Stimulated activated memory B cell treated with anti-CD40 and anti-IgM and Interleukin-4, amounts not matched to agents 10 μg/mL and 1 μg/mL and 100 μg/mL, for 72 hours (primary cell): Measurements from ENCODE around the gene SENP7.
"Not testable (repeated sequence)": the region's sequence is repeated elsewhere in the genome, so short reads cannot be mapped to it uniquely, and the experiment has no call there.

Experiments used
- ATAC-seq: fragments of 150-1000 bp; cut with Tn5 transposase; 2 replicates; pipeline ENCODE4 v1.10.0; 2021
- H3K27ac Mint-ChIP-seq: one replicate; pipeline ENCODE4 v1.8.0; 2022; ENCODE audit warnings: mild to moderate bottlenecking, mixed read lengths
- H3K27me3 Mint-ChIP-seq: one replicate; pipeline ENCODE4 v1.8.0; 2022; ENCODE audit warnings: mixed read lengths
- H3K36me3 Mint-ChIP-seq: one replicate; pipeline ENCODE4 v1.8.0; 2022; ENCODE audit warnings: mixed read lengths
- H3K4me1 Mint-ChIP-seq: one replicate; pipeline ENCODE4 v1.8.0; 2022; ENCODE audit warnings: mixed read lengths
- H3K4me3 Mint-ChIP-seq: one replicate; pipeline ENCODE4 v1.8.0; 2022; ENCODE audit warnings: mild to moderate bottlenecking, moderate library complexity, mixed read lengths
- H3K9me3 Mint-ChIP-seq: one replicate; pipeline ENCODE4 v1.8.0; 2022; ENCODE audit warnings: mixed read lengths

Gene SENP7

GRCh38 chr3:101512646-101513418, at the start of gene SENP7:
TSS of gene SENP7 (minus strand) at chr3:101513212. CDS start at chr3:101513130, 82 bp downstream.
- Mint-ChIP-seq H3K27me3 (no peaks in the 10 kb centered on the region), H3K27ac (peak within 1 kb of the TSS; percentile 96), H3K9me3 (no peaks in the 10 kb centered on the region), H3K4me3 (peak within 1 kb of the TSS; percentile 96), H3K4me1 (peaks cover 25% of the 10 kb centered on the region), H3K36me3 (peaks cover 6% of the 10 kb centered on the region)
- ATAC-seq = peak; percentile 83

- Mint-ChIP-seq H3K9me3 (no peaks in the 10 kb centered on the region), H3K4me1 (peaks cover 31% of the 10 kb centered on the region), H3K4me3 (peak within 1 kb of the TSS; percentile 97), H3K36me3 (peaks cover 17% of the 10 kb centered on the region), H3K27ac (peak within 1 kb of the TSS; percentile 96), H3K27me3 (peaks cover 8% of the 10 kb centered on the region)
- ATAC-seq = peak; percentile 100
These were observed 48.8 kb upstream of the SENP7 start, which contains the start of gene TRMT10C for GRCh38 chr3:101561630-101562328. TSS of gene TRMT10C (plus strand) at chr3:101561868. CDS start at chr3:101564782, 2,914 bp downstream.

GRCh38 chr3:101556064-101556463, 43.1 kb upstream of the SENP7 start:
- H3K27me3 Mint-ChIP-seq = peaks cover 8% of the 10 kb centered on the region
- H3K4me1 Mint-ChIP-seq = peaks cover 4% of the 10 kb centered on the region
- no peaks in the 10 kb centered on the region for H3K36me3 Mint-ChIP-seq
- no peak overlapping the region for H3K4me3 Mint-ChIP-seq
- H3K9me3 Mint-ChIP-seq = no peaks in the 10 kb centered on the region
- ATAC-seq = no peak
- H3K27ac Mint-ChIP-seq = no peak overlapping the region

GRCh38 chr3:101553381-101553780, 40.4 kb upstream of the SENP7 start:
- not testable (repeated sequence) for H3K4me1 Mint-ChIP-seq, ATAC-seq, H3K36me3 Mint-ChIP-seq, H3K9me3 Mint-ChIP-seq, H3K27me3 Mint-ChIP-seq, H3K27ac Mint-ChIP-seq, H3K4me3 Mint-ChIP-seq

GRCh38 chr3:101551359-101552081, 38.5 kb upstream of the SENP7 start:
- not testable (repeated sequence) for H3K4me3 Mint-ChIP-seq, H3K27me3 Mint-ChIP-seq, H3K4me1 Mint-ChIP-seq, H3K9me3 Mint-ChIP-seq, H3K36me3 Mint-ChIP-seq, H3K27ac Mint-ChIP-seq
- ATAC-seq = peak; percentile 55

GRCh38 chr3:101549473-101549872, 36.5 kb upstream of the SENP7 start:
- Mint-ChIP-seq H3K27me3 (no peaks in the 10 kb centered on the region), H3K9me3 (no peaks in the 10 kb centered on the region), H3K4me3 (no peak overlapping the region), H3K4me1 (no peaks in the 10 kb centered on the region), H3K36me3 (no peaks in the 10 kb centered on the region), H3K27ac (no peak overlapping the region)
- ATAC-seq = no peak

- no peaks in the 10 kb centered on the region for H3K9me3 Mint-ChIP-seq
- no peaks in the 10 kb centered on the region for H3K4me1 Mint-ChIP-seq
- no peaks in the 10 kb centered on the region for H3K36me3 Mint-ChIP-seq
- ATAC-seq = no peak
- H3K27ac Mint-ChIP-seq = no peak overlapping the region
- no peak overlapping the region for H3K4me3 Mint-ChIP-seq
- no peaks in the 10 kb centered on the region for H3K27me3 Mint-ChIP-seq
These were observed 35.6 kb upstream of the SENP7 start for GRCh38 chr3:101548527-101549105.

- ATAC-seq = no peak
- Mint-ChIP-seq H3K4me3 (no peak overlapping the region), H3K27ac (no peak overlapping the region), H3K36me3 (no peaks in the 10 kb centered on the region), H3K4me1 (no peaks in the 10 kb centered on the region), H3K27me3 (no peaks in the 10 kb centered on the region), H3K9me3 (peaks cover 2% of the 10 kb centered on the region)
These were observed 31.3 kb upstream of the SENP7 start for GRCh38 chr3:101544161-101544850.

GRCh38 chr3:101542957-101543356, 29.9 kb upstream of the SENP7 start:
- no peak overlapping the region for H3K27ac Mint-ChIP-seq
- H3K36me3 Mint-ChIP-seq = no peaks in the 10 kb centered on the region
- H3K4me1 Mint-ChIP-seq = no peaks in the 10 kb centered on the region
- no peak overlapping the region for H3K4me3 Mint-ChIP-seq
- ATAC-seq = no peak
- no peaks in the 10 kb centered on the region for H3K27me3 Mint-ChIP-seq
- peaks cover 2% of the 10 kb centered on the region for H3K9me3 Mint-ChIP-seq

GRCh38 chr3:101536955-101537354, 23.9 kb upstream of the SENP7 start:
- H3K27ac Mint-ChIP-seq, H3K4me3 Mint-ChIP-seq, H3K4me1 Mint-ChIP-seq, ATAC-seq, H3K36me3 Mint-ChIP-seq, H3K9me3 Mint-ChIP-seq, H3K27me3 Mint-ChIP-seq: not testable (repeated sequence)

GRCh38 chr3:101536266-101536665, 23.3 kb upstream of the SENP7 start:
- peaks cover 2% of the 10 kb centered on the region for H3K9me3 Mint-ChIP-seq
- no peak overlapping the region for H3K4me3 Mint-ChIP-seq
- no peaks in the 10 kb centered on the region for H3K36me3 Mint-ChIP-seq
- peaks cover 8% of the 10 kb centered on the region for H3K4me1 Mint-ChIP-seq
- H3K27ac Mint-ChIP-seq = no peak overlapping the region
- no peak for ATAC-seq
- peaks cover 11% of the 10 kb centered on the region for H3K27me3 Mint-ChIP-seq

GRCh38 chr3:101535221-101535620, 22.2 kb upstream of the SENP7 start:
- H3K4me1 Mint-ChIP-seq = peaks cover 8% of the 10 kb centered on the region
- no peak overlapping the region for H3K27ac Mint-ChIP-seq
- no peaks in the 10 kb centered on the region for H3K36me3 Mint-ChIP-seq
- peaks cover 12% of the 10 kb centered on the region for H3K27me3 Mint-ChIP-seq
- no peak for ATAC-seq
- H3K4me3 Mint-ChIP-seq = no peak overlapping the region
- peaks cover 2% of the 10 kb centered on the region for H3K9me3 Mint-ChIP-seq

GRCh38 chr3:101533603-101533968, 20.6 kb upstream of the SENP7 start:
- Mint-ChIP-seq H3K36me3 (no peaks in the 10 kb centered on the region), H3K9me3 (peaks cover 5% of the 10 kb centered on the region), H3K27ac (no peak overlapping the region), H3K4me3 (no peak overlapping the region), H3K27me3 (peaks cover 12% of the 10 kb centered on the region), H3K4me1 (peaks cover 8% of the 10 kb centered on the region)
- ATAC-seq = no peak

- Mint-ChIP-seq H3K4me3 (no peak overlapping the region), H3K27ac (no peak overlapping the region), H3K27me3 (peaks cover 12% of the 10 kb centered on the region), H3K9me3 (peaks cover 5% of the 10 kb centered on the region), H3K36me3 (no peaks in the 10 kb centered on the region), H3K4me1 (peaks cover 8% of the 10 kb centered on the region)
- ATAC-seq = no peak
These were observed 20.0 kb upstream of the SENP7 start for GRCh38 chr3:101532783-101533602.
